ENCODE results near the gene ZSWIM6.

The ZSWIM6 gene

GRCh38 chr5:61331407-61332357 is at the start of gene ZSWIM6:
Gene ZSWIM6 (plus strand): TSS chr5:61332258. CDS start chr5:61332273, 15 bp downstream.
- no peak for TF ChIP-seq ZFX (IDR thresholded peaks at IDR 0.05; ENCODE audit: borderline replicate concordance)
- TF ChIP-seq, protein P1, sequence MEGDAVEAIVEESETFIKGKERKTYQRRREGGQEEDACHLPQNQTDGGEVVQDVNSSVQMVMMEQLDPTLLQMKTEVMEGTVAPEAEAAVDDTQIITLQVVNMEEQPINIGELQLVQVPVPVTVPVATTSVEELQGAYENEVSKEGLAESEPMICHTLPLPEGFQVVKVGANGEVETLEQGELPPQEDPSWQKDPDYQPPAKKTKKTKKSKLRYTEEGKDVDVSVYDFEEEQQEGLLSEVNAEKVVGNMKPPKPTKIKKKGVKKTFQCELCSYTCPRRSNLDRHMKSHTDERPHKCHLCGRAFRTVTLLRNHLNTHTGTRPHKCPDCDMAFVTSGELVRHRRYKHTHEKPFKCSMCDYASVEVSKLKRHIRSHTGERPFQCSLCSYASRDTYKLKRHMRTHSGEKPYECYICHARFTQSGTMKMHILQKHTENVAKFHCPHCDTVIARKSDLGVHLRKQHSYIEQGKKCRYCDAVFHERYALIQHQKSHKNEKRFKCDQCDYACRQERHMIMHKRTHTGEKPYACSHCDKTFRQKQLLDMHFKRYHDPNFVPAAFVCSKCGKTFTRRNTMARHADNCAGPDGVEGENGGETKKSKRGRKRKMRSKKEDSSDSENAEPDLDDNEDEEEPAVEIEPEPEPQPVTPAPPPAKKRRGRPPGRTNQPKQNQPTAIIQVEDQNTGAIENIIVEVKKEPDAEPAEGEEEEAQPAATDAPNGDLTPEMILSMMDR (IDR thresholded peaks at IDR 0.05) = no peak
- peak within 1 kb of the TSS; percentile 71 for H3K27ac ChIP-seq

DNA sequence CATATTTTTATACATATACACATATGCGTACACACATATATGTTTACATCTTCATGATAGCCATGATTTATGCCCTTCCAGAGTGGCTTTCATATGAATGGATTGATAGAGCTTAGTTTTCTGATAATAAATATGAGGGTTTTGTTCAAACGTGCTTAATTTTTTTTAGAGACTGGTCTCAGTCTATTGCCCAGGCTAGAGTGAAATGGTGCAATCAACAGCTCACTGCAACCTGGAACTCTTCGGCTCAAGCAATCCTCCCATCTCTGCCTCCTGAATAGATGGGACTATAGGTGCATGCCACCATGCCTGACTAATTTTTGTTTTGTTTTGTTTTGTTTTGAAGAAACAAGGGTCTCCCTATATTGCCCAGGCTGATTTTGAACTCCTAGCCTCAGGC is 48.6 kb upstream of the ZSWIM6 start:
- H3K27ac ChIP-seq = no peak overlapping the region
- TF ChIP-seq, protein P1 (IDR thresholded peaks at IDR 0.05) = no peak
- TF ChIP-seq ZFX (IDR thresholded peaks at IDR 0.05; ENCODE audit: borderline replicate concordance) = no peak

GRCh38 chr5:61285531-61285930 is 46.5 kb upstream of the ZSWIM6 start:
- TF ChIP-seq, protein P1 (IDR thresholded peaks at IDR 0.05) = no peak
- no peak for TF ChIP-seq ZFX (IDR thresholded peaks at IDR 0.05; ENCODE audit: borderline replicate concordance)
- no peak overlapping the region for H3K27ac ChIP-seq

- TF ChIP-seq ZFX (IDR thresholded peaks at IDR 0.05; ENCODE audit: borderline replicate concordance) = no peak
- TF ChIP-seq, protein P1 (IDR thresholded peaks at IDR 0.05) = no peak
- no peak overlapping the region for H3K27ac ChIP-seq
These were observed 45.5 kb upstream of the ZSWIM6 start for GRCh38 chr5:61286446-61287132.

DNA sequence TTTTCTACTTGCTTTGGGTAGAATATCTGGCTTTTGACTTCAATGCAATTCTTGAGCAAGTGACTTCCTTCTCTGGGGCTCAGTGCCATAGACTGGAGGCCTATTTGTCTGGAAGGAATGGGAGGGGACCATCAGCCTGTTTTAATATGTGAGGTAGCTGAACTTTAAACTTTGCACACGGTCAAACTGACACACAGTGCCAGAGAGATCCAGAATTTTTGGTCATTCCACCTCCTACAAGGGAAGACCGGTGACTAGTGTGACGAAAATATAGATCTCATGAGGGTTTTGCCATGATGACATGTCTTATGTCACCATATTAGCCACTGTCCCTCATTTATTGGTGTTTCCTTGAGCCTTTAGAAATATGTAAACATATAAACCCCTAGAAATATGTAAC is 44.6 kb upstream of the ZSWIM6 start:
- H3K27ac ChIP-seq = no peak overlapping the region
- TF ChIP-seq ZFX (IDR thresholded peaks at IDR 0.05; ENCODE audit: borderline replicate concordance) = no peak
- TF ChIP-seq, protein P1 (IDR thresholded peaks at IDR 0.05) = no peak

DNA sequence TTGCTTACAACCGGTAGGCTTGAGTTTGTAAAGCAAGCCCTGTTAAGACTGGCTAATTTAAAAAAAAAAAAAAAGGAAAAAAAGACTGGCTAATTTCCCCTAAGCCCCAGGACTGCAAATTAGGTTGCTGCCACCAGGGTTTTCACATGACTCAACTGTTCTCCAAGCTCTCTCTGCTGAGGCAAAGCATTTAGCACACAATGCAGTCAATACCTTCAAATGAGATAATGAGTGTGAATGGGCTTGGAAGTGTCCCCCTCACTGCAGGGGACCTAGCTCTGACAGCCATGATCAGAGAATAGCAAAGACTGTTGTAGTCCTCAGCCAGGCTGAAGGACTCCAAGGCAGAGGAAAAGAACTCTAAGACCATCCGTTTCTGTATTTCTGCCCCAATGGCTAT is 42.8 kb upstream of the ZSWIM6 start:
- no peak overlapping the region for H3K27ac ChIP-seq
- TF ChIP-seq, protein P1 (IDR thresholded peaks at IDR 0.05) = no peak
- no peak for TF ChIP-seq ZFX (IDR thresholded peaks at IDR 0.05; ENCODE audit: borderline replicate concordance)

Measured in 22Rv1 (cell line).